BE2C (cell line): Measurements from ENCODE around the gene ZNF335.

Experiments
- DNase-seq: peaks from one replicate; pipeline ENCODE4 v3.0.0-alpha.2; 2020
- H3K27me3 ChIP-seq: fragments of 250-450 bp; sonication (Bioruptor Pico); 2 replicates; pipeline ENCODE4 v1.5.1; 2020; ENCODE audit warnings: mild to moderate bottlenecking
- H3K36me3 ChIP-seq: fragments of 250-450 bp; sonication (Bioruptor Pico); 2 replicates; pipeline ENCODE4 v1.5.1; 2020; ENCODE audit warnings: mild to moderate bottlenecking
- H3K4me1 ChIP-seq: fragments of 250-450 bp; sonication (Bioruptor Pico); 2 replicates; pipeline ENCODE4 v1.5.1; 2020
- H3K4me3 ChIP-seq: 2 replicates; pipeline ENCODE4 v1.5.1; 2011; ENCODE audit warnings: low read depth, low read length
- H3K9me3 ChIP-seq: fragments of 250-450 bp; sonication (Bioruptor Pico); 2 replicates; pipeline ENCODE4 v1.5.1; 2020
- TF ChIP-seq, protein P1 (sequence below): IDR thresholded peaks from 2 replicates; pipeline ENCODE4 v1.5.1; 2012; ENCODE audit warnings: mild to moderate bottlenecking, low read depth, low read length

Gene ZNF335

DNA sequence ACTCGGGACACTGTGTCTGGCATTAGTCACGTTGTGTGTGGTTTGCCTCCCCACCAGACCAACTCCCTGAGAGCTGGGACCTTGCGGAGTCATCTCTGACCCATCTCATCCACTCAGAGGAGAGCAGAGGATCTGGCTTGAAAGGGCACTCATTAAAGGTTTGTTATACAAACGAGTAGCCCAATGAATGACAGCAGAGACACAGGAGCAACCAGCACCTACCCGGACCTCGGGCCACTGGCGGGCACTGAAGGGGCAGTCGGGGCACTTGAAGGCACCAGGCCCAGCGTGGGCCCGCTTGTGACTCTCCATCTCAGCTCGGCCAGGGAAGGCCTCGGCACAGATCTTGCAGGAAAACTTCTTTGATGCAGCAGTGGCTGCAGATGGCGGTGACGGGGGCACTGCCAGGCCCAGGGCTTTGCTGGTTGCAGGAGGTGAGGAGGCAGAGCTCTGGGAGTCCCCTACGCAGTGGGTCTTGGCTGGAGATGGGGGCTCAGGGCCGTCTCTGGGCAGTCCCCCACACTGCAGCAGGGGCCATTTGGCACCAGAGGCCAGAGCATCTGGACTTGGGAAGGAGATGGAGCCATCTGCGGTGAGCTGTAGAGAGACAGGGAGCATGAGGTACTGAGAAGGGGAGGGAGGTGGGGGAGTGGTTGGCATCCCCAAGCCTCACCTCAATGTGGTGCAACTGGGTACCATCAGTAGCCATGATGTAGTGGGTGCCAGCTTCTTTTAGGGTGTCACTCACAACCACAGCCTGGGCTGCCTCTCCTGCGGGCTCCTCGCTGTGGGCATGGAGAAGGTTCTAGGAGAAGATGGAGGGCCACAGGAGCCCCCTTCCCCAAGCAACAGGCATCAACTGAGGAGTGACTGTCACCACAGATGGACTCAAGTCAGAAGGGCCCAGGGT lies 19.8 kb downstream of the ZNF335 start:
- H3K4me3 ChIP-seq, result no peak overlapping the region
- H3K36me3 ChIP-seq, result peaks cover 65% of the 10 kb centered on the region
- no peaks in the 10 kb centered on the region for H3K9me3 ChIP-seq
- TF ChIP-seq, protein P1, sequence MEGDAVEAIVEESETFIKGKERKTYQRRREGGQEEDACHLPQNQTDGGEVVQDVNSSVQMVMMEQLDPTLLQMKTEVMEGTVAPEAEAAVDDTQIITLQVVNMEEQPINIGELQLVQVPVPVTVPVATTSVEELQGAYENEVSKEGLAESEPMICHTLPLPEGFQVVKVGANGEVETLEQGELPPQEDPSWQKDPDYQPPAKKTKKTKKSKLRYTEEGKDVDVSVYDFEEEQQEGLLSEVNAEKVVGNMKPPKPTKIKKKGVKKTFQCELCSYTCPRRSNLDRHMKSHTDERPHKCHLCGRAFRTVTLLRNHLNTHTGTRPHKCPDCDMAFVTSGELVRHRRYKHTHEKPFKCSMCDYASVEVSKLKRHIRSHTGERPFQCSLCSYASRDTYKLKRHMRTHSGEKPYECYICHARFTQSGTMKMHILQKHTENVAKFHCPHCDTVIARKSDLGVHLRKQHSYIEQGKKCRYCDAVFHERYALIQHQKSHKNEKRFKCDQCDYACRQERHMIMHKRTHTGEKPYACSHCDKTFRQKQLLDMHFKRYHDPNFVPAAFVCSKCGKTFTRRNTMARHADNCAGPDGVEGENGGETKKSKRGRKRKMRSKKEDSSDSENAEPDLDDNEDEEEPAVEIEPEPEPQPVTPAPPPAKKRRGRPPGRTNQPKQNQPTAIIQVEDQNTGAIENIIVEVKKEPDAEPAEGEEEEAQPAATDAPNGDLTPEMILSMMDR, result no peak
- H3K4me1 ChIP-seq, result no peaks in the 10 kb centered on the region
- no peak for DNase-seq
- no peaks in the 10 kb centered on the region for H3K27me3 ChIP-seq

DNA sequence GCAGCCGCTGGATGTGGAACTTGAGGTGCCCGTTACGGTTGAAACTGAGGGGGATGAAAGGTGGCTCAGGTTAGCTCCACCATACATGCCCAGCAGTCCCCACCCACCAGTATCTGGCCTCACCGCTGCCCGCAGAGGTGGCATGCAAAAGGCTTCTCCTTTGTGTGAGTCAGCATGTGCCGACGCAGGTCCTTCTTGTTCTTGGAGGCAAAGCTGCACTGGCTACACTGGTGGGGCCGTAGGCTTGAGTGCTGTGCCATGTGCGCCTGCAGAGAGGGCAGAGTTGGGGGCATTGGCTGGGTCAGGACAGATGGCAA lies 21.7 kb downstream of the ZNF335 start:
- H3K4me1 ChIP-seq, result no peaks in the 10 kb centered on the region
- H3K27me3 ChIP-seq, result no peaks in the 10 kb centered on the region
- no peak for DNase-seq
- no peaks in the 10 kb centered on the region for H3K9me3 ChIP-seq
- peaks cover 80% of the 10 kb centered on the region for H3K36me3 ChIP-seq
- TF ChIP-seq, protein P1, result no peak
- H3K4me3 ChIP-seq, result no peak overlapping the region

DNA sequence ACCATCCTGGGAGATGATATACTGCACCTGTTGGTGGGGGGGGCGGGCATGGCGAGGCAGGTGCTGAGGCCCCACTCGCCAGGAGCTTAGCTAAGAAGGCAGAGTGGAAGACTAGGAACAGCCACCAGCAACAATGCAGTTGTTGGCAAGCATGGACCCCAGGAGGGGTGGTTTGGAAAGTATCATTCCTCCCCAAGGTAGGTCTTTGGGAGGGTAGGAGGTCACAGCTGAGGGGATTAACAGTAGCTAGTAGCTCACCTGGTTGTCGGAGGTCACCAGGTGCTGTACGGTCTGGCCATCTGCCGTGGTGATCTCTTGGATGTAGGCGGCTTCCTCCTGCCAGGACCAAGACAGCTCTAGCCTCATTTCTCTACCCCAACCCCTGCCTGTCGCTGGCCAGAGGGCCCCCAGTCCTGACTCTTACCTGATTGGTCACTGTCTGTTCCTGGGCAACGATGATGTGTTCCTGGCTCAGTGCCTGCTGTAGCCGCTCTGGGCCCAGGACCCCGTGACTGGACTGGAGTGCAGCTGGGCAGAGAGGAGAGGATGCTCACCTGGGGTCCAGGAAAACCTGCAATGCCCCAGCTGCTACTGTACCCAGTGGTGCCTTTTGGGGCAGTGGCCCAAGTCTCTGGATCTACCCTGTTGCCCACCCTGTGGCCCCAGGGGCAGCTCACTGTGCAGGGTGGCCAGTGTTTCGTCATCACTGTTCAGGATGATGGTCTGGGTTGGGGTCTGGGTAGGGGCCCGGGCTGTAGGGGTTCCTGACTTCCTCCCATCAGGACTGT lies 22.3 kb downstream of the ZNF335 start:
- DNase-seq, result no peak
- no peaks in the 10 kb centered on the region for H3K9me3 ChIP-seq
- no peaks in the 10 kb centered on the region for H3K27me3 ChIP-seq
- H3K4me1 ChIP-seq, result no peaks in the 10 kb centered on the region
- TF ChIP-seq, protein P1, result no peak
- H3K4me3 ChIP-seq, result no peak overlapping the region
- peaks cover 86% of the 10 kb centered on the region for H3K36me3 ChIP-seq

DNA sequence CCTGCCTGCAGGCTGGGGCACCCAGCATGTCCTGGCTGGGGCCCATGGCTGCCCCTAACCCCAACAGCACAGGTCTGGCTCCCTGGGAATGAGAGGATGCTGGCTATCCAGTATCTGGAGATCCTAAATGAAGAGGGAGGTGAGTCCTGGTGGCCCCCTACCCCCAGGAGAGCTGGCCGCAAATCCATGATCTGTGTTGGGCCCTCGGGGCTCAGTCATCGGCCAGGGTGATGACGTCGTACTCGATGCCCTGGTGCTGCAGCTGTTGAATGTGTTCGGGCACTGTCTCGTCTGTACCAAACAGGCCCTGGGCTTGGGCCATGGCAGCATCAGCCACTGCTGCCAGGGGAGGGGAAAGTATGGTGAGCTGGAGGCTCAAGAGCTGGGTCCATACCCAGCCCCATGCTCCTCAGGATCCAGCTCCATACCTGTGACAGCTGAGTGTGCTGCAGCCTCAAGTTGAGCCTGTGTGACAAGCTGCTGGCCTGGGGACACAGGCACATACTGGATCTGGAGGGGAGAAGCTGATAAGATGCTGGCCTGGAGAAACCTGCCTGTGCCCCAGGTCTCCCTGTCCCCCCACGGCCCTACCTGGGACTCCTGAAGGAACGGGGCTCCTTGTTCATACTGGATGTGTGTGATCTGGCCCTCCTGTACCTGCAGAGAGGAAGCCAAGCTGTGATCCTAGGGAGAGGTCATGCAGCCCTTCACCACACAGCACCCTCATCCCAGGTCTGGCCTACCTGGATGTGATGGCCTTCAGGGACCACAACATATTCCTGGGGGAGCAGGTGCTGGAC lies 23.1 kb downstream of the ZNF335 start:
- no peaks in the 10 kb centered on the region for H3K9me3 ChIP-seq
- no peaks in the 10 kb centered on the region for H3K27me3 ChIP-seq
- H3K4me3 ChIP-seq, result no peak overlapping the region
- peaks cover 94% of the 10 kb centered on the region for H3K36me3 ChIP-seq
- peak; percentile 40 for DNase-seq
- H3K4me1 ChIP-seq, result no peaks in the 10 kb centered on the region
- TF ChIP-seq, protein P1, result no peak

DNA sequence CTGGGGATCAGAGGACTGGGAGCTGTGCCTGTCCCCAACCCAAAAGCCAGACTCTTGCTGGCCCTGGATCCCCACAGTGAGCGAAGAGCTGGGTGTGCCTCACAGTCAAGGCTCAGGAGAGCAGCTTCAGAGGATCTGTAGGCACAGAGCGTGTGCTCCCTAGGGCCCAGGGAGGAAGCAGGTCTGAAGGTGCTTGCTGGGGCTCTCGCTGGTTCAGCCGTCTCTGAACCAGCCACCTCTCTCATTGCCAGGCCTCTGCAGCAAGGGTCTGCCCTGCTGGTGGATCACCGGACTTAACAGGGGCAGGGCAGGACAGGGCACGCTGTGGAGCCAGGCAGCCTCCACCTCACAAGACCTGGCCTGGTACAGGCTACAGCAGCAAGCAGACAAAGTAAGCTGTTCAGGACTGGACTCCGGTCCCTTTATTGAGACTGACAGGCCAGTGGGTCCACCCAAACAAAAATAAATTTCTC lies 23.7 kb downstream of the ZNF335 start:
- TF ChIP-seq, protein P1, result no peak
- no peak overlapping the region for H3K4me3 ChIP-seq
- no peaks in the 10 kb centered on the region for H3K4me1 ChIP-seq

More for the DNA sequence above, 23.7 kb downstream of the ZNF335 start:
- no peak for DNase-seq
- peaks cover 95% of the 10 kb centered on the region for H3K36me3 ChIP-seq
- H3K27me3 ChIP-seq, result no peaks in the 10 kb centered on the region
- H3K9me3 ChIP-seq, result no peaks in the 10 kb centered on the region
